Upper lobe of left lung (tissue), 6 donors: Measurements from ENCODE around the gene RASA1. TPM values are rescaled to one million over a fixed set of nuclear protein-coding genes. Genes with fewer than 3 reads are reported as not detected.

Experiments used
- ATAC-seq, 2 donors: fragments of 200-7000 bp; cut with Tn5 transposase; one replicate each; pipeline ENCODE4 v1.9.1; 2022; ENCODE audit warnings: mild to moderate bottlenecking in 2 of 2, moderate library complexity in 2 of 2; ENCODE audit not compliant: low FRiP score in 2 of 2
- DNase-seq, 2 donors: peaks; one replicate each; pipeline ENCODE4 v3.0.0-alpha.2; 2019 to 2020
- H3K27ac ChIP-seq, 4 donors: fragments of 200-600 bp; sonication (generic); one replicate each; pipeline ENCODE4 v1.5.1; 2016 to 2019
- H3K27me3 ChIP-seq, 4 donors: fragments of 200-600 bp; sonication (generic); one replicate each; pipeline ENCODE4 v1.5.1; 2017 to 2019
- H3K36me3 ChIP-seq, 4 donors: fragments of 200-600 bp; sonication (generic); one replicate each; pipeline ENCODE4 v1.5.1; 2016 to 2019
- H3K4me1 ChIP-seq, 4 donors: fragments of 200-600 bp; sonication (generic); one replicate each; pipeline ENCODE4 v1.5.1; 2018 to 2019
- H3K4me3 ChIP-seq, 4 donors: fragments of 200-600 bp; sonication (generic); one replicate each; pipeline ENCODE4 v1.5.1; 2017 to 2019; ENCODE audit warnings: mild to moderate bottlenecking in 2 of 4, moderate library complexity in 1 of 4
- H3K9me3 ChIP-seq, 4 donors: fragments of 200-600 bp; sonication (generic); one replicate each; pipeline ENCODE4 v1.5.1; 2018 to 2019
- CTCF ChIP-seq, 6 experiments: fragments of 450-650 bp in 4 of 6; fragments of 200-600 bp in 2 of 6; sonication (generic) in 2 of 6; IDR thresholded peaks; one replicate each; pipeline ENCODE4 v1.5.1; 2016 to 2019; ENCODE audit warnings: antibody characterized with exemption in 6 of 6
- EP300 ChIP-seq, 4 donors: sonication (generic); formaldehyde crosslinking; IDR thresholded peaks; one replicate each; pipeline ENCODE4 v1.5.1; 2017; ENCODE audit warnings: antibody characterized with exemption in 4 of 4, control low read depth in 2 of 4
- POLR2A ChIP-seq, 4 donors: fragments of 450-650 bp; IDR thresholded peaks; one replicate each; pipeline ENCODE4 v1.5.1; 2016 to 2017; ENCODE audit warnings: antibody characterized with exemption in 4 of 4, mild to moderate bottlenecking in 2 of 4
- POLR2AphosphoS5 ChIP-seq, 2 donors: sonication (generic); formaldehyde crosslinking; IDR thresholded peaks; one replicate each; pipeline ENCODE4 v1.5.1; 2017; ENCODE audit warnings: antibody characterized with exemption in 2 of 2
- WGBS, 2 donors: methylation state at CpG; one replicate each; pipeline ENCODE4 v1.1.5; 2017 to 2018; 5-methylcytosine and 5-hydroxymethylcytosine counted together
- total RNA-seq, 6 donors: library from RNA; depleted of rRNA in 4 of 6; stranded (reverse); fragments of >200 nt in 4 of 6; gene quantifications; one replicate each; pipeline versions ENCODE4 v1.1.0 to v1.2.1, GENCODE V29; 2016 to 2021
- donor health status: DM: no; HTN: no; CAD: no; lungs with moderate emphysema.
- donor health status: DM: no; HTN: yes; CAD: no; lungs with severe emphysema.

The RASA1 gene
- total RNA-seq, 6 donors from 2014 or later: 29.2 to 43.9 (median 30.9) TPM

- H3K27ac ChIP-seq: no peak overlapping the region
- no peaks in the 10 kb centered on the region for H3K4me1 ChIP-seq
- DNase-seq (no peak), ATAC-seq (no peak)
- no peaks in the 10 kb centered on the region for H3K36me3 ChIP-seq
- no peaks in the 10 kb centered on the region for H3K27me3 ChIP-seq
- H3K4me3 ChIP-seq: no peak overlapping the region
- H3K9me3 ChIP-seq: no peaks in the 10 kb centered on the region
- no peak for TF ChIP-seq EP300 (IDR thresholded peaks at IDR 0.05)
- no peak for TF ChIP-seq POLR2AphosphoS5 (IDR thresholded peaks at IDR 0.05)
- no peak for TF ChIP-seq CTCF (IDR thresholded peaks at IDR 0.05)
- no peak for TF ChIP-seq POLR2A (IDR thresholded peaks at IDR 0.05)
Measured at GRCh38 chr5:87418506-87418905, 150.8 kb downstream of the RASA1 start.

DNA sequence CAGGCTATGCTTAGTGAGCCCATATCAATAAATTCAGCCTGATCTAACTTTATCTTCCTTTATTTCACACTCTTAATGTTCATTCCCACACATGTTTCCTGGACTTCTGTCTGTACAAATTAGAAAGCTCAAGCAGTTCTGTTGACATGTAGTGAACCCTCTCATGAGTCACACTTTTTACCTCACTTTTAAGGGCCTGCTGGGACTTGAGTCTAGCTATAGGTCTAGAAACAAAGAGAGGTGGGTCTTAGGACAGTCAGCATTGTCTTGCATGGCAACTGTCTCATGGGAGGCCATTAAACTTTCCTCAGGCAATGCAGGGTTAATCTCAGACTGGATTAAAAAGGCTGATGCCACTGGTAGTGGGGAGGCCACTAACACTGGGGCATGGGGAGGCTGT, 153.6 kb downstream of the RASA1 start:
- no peaks in the 10 kb centered on the region for H3K9me3 ChIP-seq
- DNase-seq: no peak
- TF ChIP-seq POLR2AphosphoS5 (IDR thresholded peaks at IDR 0.05) (no peak), POLR2A (IDR thresholded peaks at IDR 0.05) (no peak), EP300 (IDR thresholded peaks at IDR 0.05) (no peak), CTCF (IDR thresholded peaks at IDR 0.05) (no peak)
- H3K4me1 ChIP-seq: no peaks in the 10 kb centered on the region
- H3K36me3 ChIP-seq: no peaks in the 10 kb centered on the region
- H3K4me3 ChIP-seq: no peak overlapping the region
- H3K27me3 ChIP-seq: no peaks in the 10 kb centered on the region
- ATAC-seq: no peak
- no peak overlapping the region for H3K27ac ChIP-seq

GRCh38 chr5:87423755-87424154, 156.1 kb downstream of the RASA1 start:
- Histone ChIP-seq H3K4me1 (no peaks in the 10 kb centered on the region), H3K27ac (no peak overlapping the region), H3K27me3 (no peaks in the 10 kb centered on the region), H3K4me3 (no peak overlapping the region), H3K36me3 (no peaks in the 10 kb centered on the region), H3K9me3 (no peaks in the 10 kb centered on the region)
- TF ChIP-seq EP300 (IDR thresholded peaks at IDR 0.05): no peak
- no peak for TF ChIP-seq CTCF (IDR thresholded peaks at IDR 0.05)
- no peak for TF ChIP-seq POLR2A (IDR thresholded peaks at IDR 0.05)
- TF ChIP-seq POLR2AphosphoS5 (IDR thresholded peaks at IDR 0.05): no peak
- WGBS, 2 donors: 73 to 97% methylated on average over 1 of the region's 1 CpG
- DNase-seq (no peak), ATAC-seq (no peak)

- H3K9me3 ChIP-seq: no peaks in the 10 kb centered on the region
- ATAC-seq: no peak
- H3K36me3 ChIP-seq: no peaks in the 10 kb centered on the region
- TF ChIP-seq CTCF (IDR thresholded peaks at IDR 0.05) (no peak), POLR2AphosphoS5 (IDR thresholded peaks at IDR 0.05) (no peak), EP300 (IDR thresholded peaks at IDR 0.05) (no peak), POLR2A (IDR thresholded peaks at IDR 0.05) (no peak)
- H3K27me3 ChIP-seq: no peaks in the 10 kb centered on the region
- H3K4me1 ChIP-seq: no peaks in the 10 kb centered on the region
- no peak overlapping the region for H3K27ac ChIP-seq
- no peak overlapping the region for H3K4me3 ChIP-seq
- no peak for DNase-seq
Measured at GRCh38 chr5:87430863-87431457, 163.3 kb downstream of the RASA1 start.

DNA sequence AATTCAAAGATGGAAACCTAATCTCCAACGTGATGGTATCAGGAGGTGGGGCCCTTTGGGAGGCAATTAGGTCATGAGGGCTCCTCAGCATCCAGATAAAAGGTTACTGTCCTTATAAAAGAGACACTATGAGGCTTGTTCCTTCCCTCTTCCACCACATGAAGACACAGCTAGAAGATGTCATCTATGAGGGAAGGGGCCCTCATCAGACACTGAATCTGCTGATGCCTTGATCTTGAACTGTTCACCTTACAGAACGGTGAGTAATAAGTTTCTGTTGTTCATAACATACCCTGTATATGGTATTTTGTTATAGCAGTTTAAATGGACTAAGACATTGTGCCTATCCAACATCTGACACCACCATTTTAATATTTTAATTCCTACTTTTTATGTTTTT, 164.8 kb downstream of the RASA1 start:
- Histone ChIP-seq H3K4me3 (no peak overlapping the region), H3K9me3 (no peaks in the 10 kb centered on the region), H3K27me3 (no peaks in the 10 kb centered on the region), H3K36me3 (no peaks in the 10 kb centered on the region), H3K4me1 (no peaks in the 10 kb centered on the region), H3K27ac (no peak overlapping the region)
- DNase-seq (no peak), ATAC-seq (no peak)
- TF ChIP-seq CTCF (IDR thresholded peaks at IDR 0.05) (no peak), POLR2AphosphoS5 (IDR thresholded peaks at IDR 0.05) (no peak), POLR2A (IDR thresholded peaks at IDR 0.05) (no peak), EP300 (IDR thresholded peaks at IDR 0.05) (no peak)
- 45 to 63% methylated on average over 2 of the region's 2 CpGs for WGBS, 2 donors
